Measurements from ENCODE around the gene RAD51B. TPM values are rescaled to one million over a fixed set of nuclear protein-coding genes. Genes with fewer than 3 reads are reported as not detected.

Gene RAD51B
- total and polyA plus RNA-seq, 9 of the 15 experiments (the other 6 are each of a cell fraction or from before 2014, with no cell fraction given) = 8.5 to 17.3 (median 11.3) TPM

DNA sequence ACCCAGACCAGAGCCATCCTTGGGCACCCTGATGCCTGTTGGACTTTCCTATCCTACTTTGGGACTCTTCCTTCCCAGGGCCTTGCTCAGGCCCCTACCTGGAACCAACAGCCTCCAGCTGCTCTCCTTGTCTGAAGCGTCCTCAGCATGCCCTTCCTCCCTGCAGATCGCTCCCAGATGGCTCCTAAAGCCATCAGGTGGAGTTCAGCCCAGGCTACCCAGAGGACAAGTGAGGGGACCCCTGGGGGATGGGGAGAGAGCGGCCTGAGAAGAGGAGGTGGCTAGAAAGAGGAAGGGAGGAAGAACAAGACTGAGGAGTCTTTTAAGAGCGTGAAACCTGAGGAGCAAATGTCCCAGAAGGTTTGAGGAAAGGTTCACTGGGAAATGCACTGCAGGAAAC lies 736.7 kb downstream of the RAD51B start:
- H3K9me1 ChIP-seq (ENCODE audit: control insufficient read depth, insufficient read depth, low read length) = no peaks in the 10 kb centered on the region
- FAIRE-seq = no peak
- CTCF ChIA-PET (ENCODE audit: low intra/inter-chr PET ratio) = no interaction called here
- no peak overlapping the region for H3K4me3 ChIP-seq
- WGBS (ENCODE audit: insufficient coverage, low coverage, missing lambda C conversion rate) = 25% methylated on average over 1 of the region's 4 CpGs
- TF ChIP-seq ZNF551 (CRISPR knock-in tag; IDR thresholded peaks at IDR 0.05) (no peak), SPI1 (IDR thresholded peaks at IDR 0.05; ENCODE audit: borderline replicate concordance, low read depth, low read length) (0 out of 2 replicates have a peak, but pooled peaks have one; percentile 33)
- H3K36me3 ChIP-seq (ENCODE audit: control insufficient read depth, insufficient read depth, low read length) = no peaks in the 10 kb centered on the region
- no peaks in the 10 kb centered on the region for H3K9me3 ChIP-seq (replicated peaks; ENCODE audit: control insufficient read depth, insufficient read depth, low read depth, low read length)
- BruUV-seq (replicated peaks) = no TSS peak
- no peak for DNase-seq (ENCODE audit: extremely low read depth in 1 of 4, low spot score in 3 of 4)
- H3K27ac ChIP-seq (ENCODE audit: extremely low read depth, low read depth, low read length) = no peak overlapping the region
- POLR2A ChIA-PET = no interaction called here
- peaks cover 0 to 15% of the 10 kb centered on the region in 2 experiments; a peak in 3 of 5 replicates for H3K27me3 ChIP-seq (ENCODE audit: control insufficient read depth in 2 of 2, insufficient read depth in 2 of 2, low read length in 2 of 2)
- H3K4me2 ChIP-seq (ENCODE audit: insufficient read depth, low read length) = no peak overlapping the region
- no peak overlapping the region for H2AFZ ChIP-seq (ENCODE audit: low read depth, low read length)
- peaks cover 3% of the 10 kb centered on the region; the same call in 1 of the 2 replicates for H4K20me1 ChIP-seq (replicated peaks; ENCODE audit: control insufficient read depth, insufficient read depth, low read length)
- H3K4me1 ChIP-seq (replicated peaks in 1 of 2; ENCODE audit: control insufficient read depth in 2 of 2, insufficient read depth in 2 of 2, low read length in 2 of 2) = no peaks in the 10 kb centered on the region; a peak in 1 of 5 replicates
- no peaks in the 10 kb centered on the region for H3K79me2 ChIP-seq (ENCODE audit: control insufficient read depth, insufficient read depth, low read length)
- no peak for ATAC-seq
- no peak overlapping the region for H3K9ac ChIP-seq (ENCODE audit: insufficient read depth in 1 of 2, low read depth in 2 of 2, low read length in 2 of 2)
- intact Hi-C loops (cut with micrococcal nuclease) = no loop called here
- in situ Hi-C loops (cut with MboI) = no loop called here

- Histone ChIP-seq H2AFZ (ENCODE audit: low read depth, low read length) (no peak overlapping the region), H3K27me3 (ENCODE audit: control insufficient read depth in 2 of 2, insufficient read depth in 2 of 2, low read length in 2 of 2) (peaks cover 0 to 10% of the 10 kb centered on the region in 2 experiments; a peak in 2 of 5 replicates), H3K4me1 (replicated peaks in 1 of 2; ENCODE audit: control insufficient read depth in 2 of 2, insufficient read depth in 2 of 2, low read length in 2 of 2) (no peaks in the 10 kb centered on the region; a peak in 1 of 5 replicates), H3K36me3 (ENCODE audit: control insufficient read depth, insufficient read depth, low read length) (no peaks in the 10 kb centered on the region), H3K4me2 (ENCODE audit: insufficient read depth, low read length) (no peak overlapping the region), H3K27ac (ENCODE audit: extremely low read depth, low read depth, low read length) (no peak overlapping the region), H3K79me2 (ENCODE audit: control insufficient read depth, insufficient read depth, low read length) (no peaks in the 10 kb centered on the region), H3K4me3 (no peak overlapping the region), H3K9ac (ENCODE audit: insufficient read depth in 1 of 2, low read depth in 2 of 2, low read length in 2 of 2) (no peak overlapping the region), H4K20me1 (replicated peaks; ENCODE audit: control insufficient read depth, insufficient read depth, low read length) (no peaks in the 10 kb centered on the region), H3K9me3 (replicated peaks; ENCODE audit: control insufficient read depth, insufficient read depth, low read depth, low read length) (no peaks in the 10 kb centered on the region), H3K9me1 (ENCODE audit: control insufficient read depth, insufficient read depth, low read length) (no peaks in the 10 kb centered on the region)
- in situ Hi-C loops (cut with MboI) (no loop called here), intact Hi-C loops (cut with micrococcal nuclease) (no loop called here)
- no TSS peak for BruUV-seq (replicated peaks)
- ChIA-PET POLR2A (no interaction called here), CTCF (ENCODE audit: low intra/inter-chr PET ratio) (no interaction called here)
- FAIRE-seq (no peak), DNase-seq (ENCODE audit: extremely low read depth in 1 of 4, low spot score in 3 of 4) (no peak), ATAC-seq (no peak)
- TF ChIP-seq MEIS2 (IDR thresholded peaks at IDR 0.05; ENCODE audit: partially characterized antibody) (peak; percentile 47), ZNF280B (CRISPR knock-in tag; IDR thresholded peaks at IDR 0.05) (no peak), PBX2 (CRISPR knock-in tag; IDR thresholded peaks at IDR 0.05; ENCODE audit: low read depth) (no peak), PBX2 (tag; conservative IDR thresholded peaks at IDR 0.05; ENCODE audit: low read depth) (peak; percentile 59), CBX2 (IDR thresholded peaks at IDR 0.05; ENCODE audit: insufficient read depth, low read length, poor library complexity, severe bottlenecking) (no peak), MEF2A (IDR thresholded peaks at IDR 0.05; ENCODE audit: control insufficient read depth, low read depth, low read length) (no peak)
- WGBS (ENCODE audit: insufficient coverage, low coverage, missing lambda C conversion rate) = 10% methylated on average over 2 of the region's 2 CpGs
Observed at GRCh38 chr14:68557648-68558047, 738.1 kb downstream of the RAD51B start.

All from K562 (cell line).